ENCODE results near the gene KCNK17.

- TF ChIP-seq POLR2A (IDR thresholded peaks at IDR 0.05) (no peak), CTCF (IDR thresholded peaks at IDR 0.05) (no peak)
Observed at GRCh38 chr6:39273406-39273821, 40.8 kb downstream of the KCNK17 start.

All from Peyer's patch (tissue), 4 donors.